ENCODE results near the gene SMG9.
"Not testable (repeated sequence)": the region's sequence is repeated elsewhere in the genome, so short reads cannot be mapped to it uniquely, and the experiment has no call there.

SMG9 gene

GRCh38 chr19:43688059-43688701 lies 66.6 kb downstream of the SMG9 start:
- FAIRE-seq: no peak

DNA sequence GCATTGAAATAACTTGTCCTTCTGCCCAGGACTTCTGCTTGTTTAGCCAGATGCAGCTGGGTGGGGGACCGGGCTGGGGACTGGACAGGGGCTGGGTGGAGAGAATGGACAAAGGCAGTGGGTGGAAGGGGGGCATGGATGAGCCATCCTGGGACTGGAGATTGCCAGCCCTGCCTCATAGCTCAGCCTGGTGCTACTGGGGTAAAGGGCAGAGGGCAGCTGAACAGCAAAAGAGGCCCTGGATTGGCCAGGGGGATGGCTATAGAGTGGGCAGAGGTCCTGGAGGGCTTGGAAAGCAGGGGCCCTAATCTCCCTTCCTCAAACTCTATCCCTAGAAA lies 67.1 kb downstream of the SMG9 start:
- no peak for FAIRE-seq

DNA sequence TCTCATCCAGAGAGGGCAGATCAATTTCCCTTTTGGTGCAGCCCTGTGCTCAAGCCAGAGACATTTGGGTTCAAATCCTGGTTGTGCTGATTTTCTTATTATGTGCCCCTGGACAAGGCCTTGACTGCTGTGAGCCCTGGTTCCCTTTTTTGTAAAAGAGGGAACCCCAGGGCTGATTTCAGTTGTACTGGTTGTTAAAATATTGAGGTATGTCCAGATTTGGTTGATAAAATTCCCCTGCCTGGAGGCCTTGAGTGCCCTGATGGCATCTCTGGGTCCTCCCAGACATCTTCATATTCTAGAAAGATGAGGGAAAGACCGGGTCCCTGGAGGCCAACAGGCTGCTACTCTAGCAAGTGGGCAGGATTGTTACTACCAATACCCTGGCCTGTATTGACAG lies 70.4 kb downstream of the SMG9 start:
- FAIRE-seq: no peak

- FAIRE-seq: no peak
These were observed 70.9 kb downstream of the SMG9 start for GRCh38 chr19:43683905-43684304.

- FAIRE-seq: no peak
These were observed 71.7 kb downstream of the SMG9 start for GRCh38 chr19:43682824-43683661.

DNA sequence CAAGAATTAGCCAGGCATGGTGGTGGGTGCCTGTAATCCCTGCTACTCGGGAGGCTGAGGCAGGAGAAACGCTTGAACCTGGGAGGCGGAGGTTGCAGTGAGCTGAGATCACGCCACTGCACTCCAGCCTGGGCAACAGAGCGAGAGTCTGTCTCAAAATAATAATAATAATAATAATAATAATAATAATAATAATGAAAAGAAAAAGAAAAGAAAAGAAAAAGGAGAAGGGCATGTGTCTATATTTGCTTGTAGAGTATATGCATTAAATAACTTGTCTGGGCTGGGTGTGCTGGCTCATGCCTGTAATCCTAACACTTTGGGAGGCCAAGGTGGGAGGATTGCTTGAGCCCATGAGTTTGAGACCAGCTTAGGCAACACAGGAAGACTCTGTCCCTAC lies 72.5 kb downstream of the SMG9 start:
- FAIRE-seq: not testable (repeated sequence)

GRCh38 chr19:43681821-43682220 lies 72.9 kb downstream of the SMG9 start:
- FAIRE-seq: no peak

GRCh38 chr19:43678512-43679261 lies 76.1 kb downstream of the SMG9 start:
- FAIRE-seq: no peak
